Mesenchymal stem cell (in vitro differentiated cells and primary cell): ENCODE data around the gene RASA2.
A peak's percentile ranks its signal among the peaks of the same experiment; 100 is the strongest.

ENCODE experiments used
- DNase-seq: peaks from one replicate; pipeline ENCODE4 v3.0.0-alpha.2; 2013
- H2AFZ ChIP-seq: one replicate; pipeline ENCODE4 v1.6.1; 2013; ENCODE audit warnings: low read depth, mild to moderate bottlenecking, control low read depth, inconsistent platforms, low read length, moderate library complexity
- H2AK5ac ChIP-seq: 2 replicates; pipeline ENCODE4 v1.6.1; 2013; ENCODE audit warnings: low read length, moderate library complexity, mild to moderate bottlenecking, inconsistent platforms; ENCODE audit not compliant: severe bottlenecking
- H2BK120ac ChIP-seq: one replicate; pipeline ENCODE4 v1.6.1; 2013; ENCODE audit warnings: low read depth, mild to moderate bottlenecking, inconsistent platforms, low read length, moderate library complexity
- H2BK12ac ChIP-seq, 2 experiments: one replicate each; pipeline ENCODE4 v1.6.1; 2013; ENCODE audit warnings: inconsistent platforms in 2 of 2, low read length in 2 of 2, mild to moderate bottlenecking in 2 of 2, moderate library complexity in 2 of 2, control low read depth in 1 of 2
- H2BK15ac ChIP-seq: one replicate; pipeline ENCODE4 v1.6.1; 2013; ENCODE audit warnings: mild to moderate bottlenecking, low read depth, inconsistent platforms; ENCODE audit not compliant: poor library complexity, severe bottlenecking
- H2BK5ac ChIP-seq: 2 replicates; pipeline ENCODE4 v1.6.1; 2013; ENCODE audit warnings: low read depth, mild to moderate bottlenecking, low read length, control low read depth, inconsistent platforms; ENCODE audit not compliant: poor library complexity, severe bottlenecking
- H3K14ac ChIP-seq, 2 experiments: one replicate each; pipeline ENCODE4 v1.6.1; 2013; ENCODE audit warnings: inconsistent platforms in 2 of 2, low read length in 2 of 2, control low read depth in 1 of 2, mild to moderate bottlenecking in 1 of 2, moderate library complexity in 1 of 2
- H3K18ac ChIP-seq, 2 experiments: one replicate each; pipeline ENCODE4 v1.6.1; 2013; ENCODE audit warnings: inconsistent platforms in 2 of 2, low read length in 2 of 2, control low read depth in 1 of 2, low read depth in 1 of 2, mild to moderate bottlenecking in 1 of 2
- H3K23ac ChIP-seq, 2 experiments: one replicate each; pipeline ENCODE4 v1.6.1; 2013; ENCODE audit warnings: inconsistent platforms in 2 of 2, low read length in 2 of 2, mild to moderate bottlenecking in 2 of 2, moderate library complexity in 2 of 2, control low read depth in 1 of 2
- H3K27ac ChIP-seq: 2 replicates; pipeline ENCODE4 v1.5.1; 2013; ENCODE audit warnings: mild to moderate bottlenecking, moderate library complexity, low read length, control low read depth, inconsistent platforms; ENCODE audit not compliant: poor library complexity, severe bottlenecking
- H3K27me3 ChIP-seq, 2 experiments: 2 replicates each; pipeline versions ENCODE4 v1.6.1 to v1.7.0; 2013; ENCODE audit warnings: low read length in 2 of 2, mild to moderate bottlenecking in 2 of 2, moderate library complexity in 2 of 2, control low read depth in 1 of 2, inconsistent platforms in 1 of 2; ENCODE audit not compliant: control insufficient read depth in 1 of 2, insufficient read depth in 1 of 2
- H3K36me3 ChIP-seq, 2 experiments: 2 replicates each; pipeline versions ENCODE4 v1.6.1 to v1.7.0; 2013; ENCODE audit warnings: low read length in 2 of 2, control low read depth in 1 of 2, inconsistent platforms in 1 of 2, low read depth in 1 of 2, mild to moderate bottlenecking in 1 of 2; ENCODE audit not compliant: insufficient read depth in 2 of 2, control insufficient read depth in 1 of 2
- H3K4ac ChIP-seq, 2 experiments: one replicate each; pipeline ENCODE4 v1.6.1; 2013; ENCODE audit warnings: inconsistent platforms in 2 of 2, low read length in 2 of 2, mild to moderate bottlenecking in 2 of 2, moderate library complexity in 2 of 2, control low read depth in 1 of 2, low read depth in 1 of 2
- H3K4me1 ChIP-seq: 2 replicates; pipeline ENCODE4 v1.6.1; 2013; ENCODE audit warnings: low read depth, low read length, control low read depth; ENCODE audit not compliant: control insufficient read depth, insufficient read depth
- H3K4me2 ChIP-seq: 2 replicates; pipeline ENCODE4 v1.6.1; 2013; ENCODE audit warnings: low read length, mild to moderate bottlenecking, inconsistent platforms; ENCODE audit not compliant: poor library complexity, severe bottlenecking
- H3K4me3 ChIP-seq, 2 experiments: 2 replicates each; pipeline versions ENCODE4 v1.5.1 to v1.7.0; 2013; ENCODE audit warnings: low read length in 2 of 2, mild to moderate bottlenecking in 2 of 2, control low read depth in 1 of 2, low read depth in 1 of 2; ENCODE audit not compliant: insufficient read depth in 1 of 2
- H3K79me1 ChIP-seq: replicated peaks from 2 replicates; pipeline ENCODE4 v1.6.1; 2013; ENCODE audit warnings: mild to moderate bottlenecking, control low read depth, low read length, inconsistent platforms; ENCODE audit not compliant: poor library complexity, severe bottlenecking
- H3K9ac ChIP-seq: 2 replicates; pipeline ENCODE4 v1.7.0; 2013; ENCODE audit warnings: mild to moderate bottlenecking, low read length, moderate library complexity
- H3K9me3 ChIP-seq: 2 replicates; pipeline ENCODE4 v1.7.0; 2013; ENCODE audit warnings: mild to moderate bottlenecking, low read length; ENCODE audit not compliant: control insufficient read depth
- H4K8ac ChIP-seq: one replicate; pipeline ENCODE4 v1.6.1; 2013; ENCODE audit warnings: inconsistent platforms, mild to moderate bottlenecking, low read length, moderate library complexity
- H4K91ac ChIP-seq: one replicate; pipeline ENCODE4 v1.6.1; 2013; ENCODE audit warnings: mild to moderate bottlenecking, low read length, inconsistent platforms
- WGBS: methylation state at CpG from one replicate; pipeline ENCODE4 v1.1.7; 2013; ENCODE audit warnings: mixed read lengths; 5-methylcytosine and 5-hydroxymethylcytosine counted together

Gene RASA2

GRCh38 chr3:141454054-141454453 lies 32.8 kb upstream of the RASA2 start:
- Histone ChIP-seq H2AK5ac (peak overlapping the region; percentile 6), H2BK12ac (peak overlapping the region in 1 of 2 experiments; percentile 10), H3K14ac (no peak overlapping the region), H4K91ac (no peak overlapping the region), H2AFZ (no peak overlapping the region), H3K9ac (peak overlapping the region; percentile 61), H3K4me3 (peak overlapping the region in 1 of 2 experiments; percentile 49), H3K36me3 (peaks cover 0 to 4% of the 10 kb centered on the region in 2 experiments), H3K4ac (no peak overlapping the region), H3K27ac (no peak overlapping the region), H2BK120ac (no peak overlapping the region), H3K18ac (no peak overlapping the region), H3K9me3 (no peaks in the 10 kb centered on the region), H3K23ac (no peak overlapping the region), H2BK5ac (no peak overlapping the region), H2BK15ac (no peak overlapping the region), H4K8ac (peak overlapping the region; percentile 65), H3K79me1 (no peaks in the 10 kb centered on the region), H3K4me2 (no peak overlapping the region), H3K27me3 (no peaks in the 10 kb centered on the region), H3K4me1 (peaks cover 3% of the 10 kb centered on the region)
- WGBS, result 98% methylated on average over 2 of the region's 3 CpGs
- no peak for DNase-seq

GRCh38 chr3:141454906-141455602 lies 31.8 kb upstream of the RASA2 start:
- WGBS, result 71% methylated on average over 20 of the region's 20 CpGs
- no peaks in the 10 kb centered on the region for H3K79me1 ChIP-seq

GRCh38 chr3:141455603-141456300 lies 31.1 kb upstream of the RASA2 start:
- no peaks in the 10 kb centered on the region for H3K36me3 ChIP-seq
- H2BK12ac ChIP-seq, result peak overlapping the region in 1 of 2 experiments; percentile 28
- H2AK5ac ChIP-seq, result no peak overlapping the region
- no peak overlapping the region for H2BK5ac ChIP-seq
- no peak overlapping the region for H3K27ac ChIP-seq
- H3K18ac ChIP-seq, result peak overlapping the region in 1 of 2 experiments; percentile 14
- H4K8ac ChIP-seq, result no peak overlapping the region
- H3K14ac ChIP-seq, result no peak overlapping the region
- H2BK120ac ChIP-seq, result no peak overlapping the region
- no peaks in the 10 kb centered on the region for H3K27me3 ChIP-seq
- H3K79me1 ChIP-seq, result no peaks in the 10 kb centered on the region
- H3K9me3 ChIP-seq, result no peaks in the 10 kb centered on the region
- H3K23ac ChIP-seq, result no peak overlapping the region
- peaks cover 3% of the 10 kb centered on the region for H3K4me1 ChIP-seq
- H4K91ac ChIP-seq, result no peak overlapping the region
- peak overlapping the region; percentile 79 for H3K9ac ChIP-seq
- peak overlapping the region in 1 of 2 experiments; percentile 52 for H3K4me3 ChIP-seq
- no peak overlapping the region for H3K4ac ChIP-seq
- no peak overlapping the region for H3K4me2 ChIP-seq
- WGBS, result 77% methylated on average over 17 of the region's 18 CpGs
- H2AFZ ChIP-seq, result no peak overlapping the region
- peak overlapping the region; percentile 73 for H2BK15ac ChIP-seq
- no peak for DNase-seq

More at GRCh38 chr3:141454906-141455602, 31.8 kb upstream of the RASA2 start:
- H3K14ac ChIP-seq, result no peak overlapping the region
- no peak overlapping the region for H2BK5ac ChIP-seq
- no peaks in the 10 kb centered on the region for H3K36me3 ChIP-seq
- no peak overlapping the region for H4K91ac ChIP-seq
- H3K9me3 ChIP-seq, result no peaks in the 10 kb centered on the region
- H3K18ac ChIP-seq, result peak overlapping the region in 1 of 2 experiments; percentile 14
- peaks cover 3% of the 10 kb centered on the region for H3K4me1 ChIP-seq
- no peak overlapping the region for H4K8ac ChIP-seq
- H3K27me3 ChIP-seq, result no peaks in the 10 kb centered on the region
- H2BK12ac ChIP-seq, result peak overlapping the region in 1 of 2 experiments; percentile 28
- H2AFZ ChIP-seq, result no peak overlapping the region
- no peak overlapping the region for H3K4me2 ChIP-seq
- peak overlapping the region; percentile 79 for H3K9ac ChIP-seq
- peak overlapping the region in 1 of 2 experiments; percentile 52 for H3K4me3 ChIP-seq
- no peak overlapping the region for H3K4ac ChIP-seq
- H3K27ac ChIP-seq, result no peak overlapping the region
- no peak overlapping the region for H3K23ac ChIP-seq
- DNase-seq, result peak; percentile 86
- H2BK15ac ChIP-seq, result no peak overlapping the region
- H2AK5ac ChIP-seq, result no peak overlapping the region
- H2BK120ac ChIP-seq, result no peak overlapping the region

GRCh38 chr3:141456301-141456625 lies 30.6 kb upstream of the RASA2 start:
- Histone ChIP-seq H2AK5ac (no peak overlapping the region), H2BK12ac (no peak overlapping the region), H4K8ac (no peak overlapping the region), H3K14ac (no peak overlapping the region), H2AFZ (no peak overlapping the region), H2BK120ac (no peak overlapping the region), H3K4me3 (peak overlapping the region in 1 of 2 experiments; percentile 52), H4K91ac (no peak overlapping the region), H3K9ac (peak overlapping the region; percentile 79), H3K4me1 (peaks cover 3% of the 10 kb centered on the region), H3K4me2 (no peak overlapping the region), H3K9me3 (no peaks in the 10 kb centered on the region), H3K18ac (no peak overlapping the region), H3K27me3 (no peaks in the 10 kb centered on the region), H2BK15ac (no peak overlapping the region), H3K79me1 (no peaks in the 10 kb centered on the region), H3K27ac (no peak overlapping the region), H3K36me3 (no peaks in the 10 kb centered on the region), H3K23ac (no peak overlapping the region), H3K4ac (no peak overlapping the region), H2BK5ac (no peak overlapping the region)
- no peak for DNase-seq
- WGBS, result 96% methylated on average over 11 of the region's 11 CpGs
